Panc1 (cell line): ENCODE data around the gene FBLN7. TPM values are rescaled to one million over a fixed set of nuclear protein-coding genes. Genes with fewer than 3 reads are reported as not detected.

Experiments
- ATAC-seq: fragments of 200-7000 bp; cut with Tn5 transposase; 2 replicates; pipeline ENCODE4 v1.9.1; 2020; ENCODE audit warnings: mild to moderate bottlenecking, moderate library complexity
- BruUV-seq: library from RNA; stranded (reverse); fragments of 400-500 nt; replicated peaks from 2 replicates; lab custom pipeline; 2021; lab: Mats Ljungman, UMichigan
- CTCF ChIA-PET: fragments of 300-600 bp; sonication (Branson Sonifier 250); formaldehyde crosslinking; loops from one replicate; lab custom pipeline; 2022; ENCODE audit warnings: antibody characterized with exemption; lab: Charles Lee
- POLR2A ChIA-PET: fragments of 300-600 bp; sonication (Branson Sonifier 250); formaldehyde crosslinking; loops from one replicate; lab custom pipeline; 2022; ENCODE audit warnings: antibody characterized with exemption; lab: Charles Lee
- DNase-seq: peaks from one replicate; pipeline ENCODE4 v3.0.0-alpha.2; 2010; ENCODE audit warnings: low read depth, low spot score
- H3K27ac ChIP-seq: 2 replicates; pipeline ENCODE4 v1.5.1; 2011; ENCODE audit warnings: mild to moderate bottlenecking, low read length, inconsistent platforms
- H3K27me3 ChIP-seq: fragments of 200-500 bp; sonication (Bioruptor generic); 2 replicates; pipeline ENCODE4 v1.6.0; 2014; ENCODE audit warnings: low read length, inconsistent platforms; ENCODE audit not compliant: control insufficient read depth, insufficient read depth
- H3K36me3 ChIP-seq: fragments of 200-500 bp; sonication (Bioruptor generic); 2 replicates; pipeline ENCODE4 v1.5.1; 2014; ENCODE audit warnings: inconsistent platforms, mild to moderate bottlenecking, low read length, moderate library complexity; ENCODE audit not compliant: control insufficient read depth, insufficient read depth
- H3K4me1 ChIP-seq: 2 replicates; pipeline ENCODE4 v1.5.1; 2011; ENCODE audit warnings: inconsistent platforms, mild to moderate bottlenecking, low read length, moderate library complexity; ENCODE audit not compliant: control insufficient read depth, insufficient read depth
- H3K4me3 ChIP-seq, 2 experiments: 2 replicates each; pipeline ENCODE4 v1.5.1; 2011 to 2012; ENCODE audit warnings: low read depth in 2 of 2, low read length in 2 of 2, mild to moderate bottlenecking in 2 of 2, inconsistent platforms in 1 of 2, moderate library complexity in 1 of 2
- H3K9me3 ChIP-seq: fragments of 200-500 bp; sonication (Bioruptor generic); 2 replicates; pipeline ENCODE4 v1.5.1; 2014; ENCODE audit warnings: low read depth, mild to moderate bottlenecking, inconsistent platforms, low read length, moderate library complexity; ENCODE audit not compliant: control insufficient read depth, insufficient read depth
- CTCF ChIP-seq: fragments of 450-650 bp; IDR thresholded peaks from 2 replicates; pipeline ENCODE4 v1.5.1; 2017; ENCODE audit warnings: mild to moderate bottlenecking
- POLR2AphosphoS5 ChIP-seq: IDR thresholded peaks from 2 replicates; pipeline ENCODE4 v1.6.1; 2012; ENCODE audit warnings: mild to moderate bottlenecking, low read depth, low read length, moderate library complexity
- REST ChIP-seq, 2 experiments: IDR thresholded peaks; 2 replicates each; pipeline ENCODE4 v1.6.1; 2011 to 2012; ENCODE audit warnings: low read depth in 2 of 2, control low read depth in 1 of 2, low read length in 1 of 2, mild to moderate bottlenecking in 1 of 2, moderate library complexity in 1 of 2; ENCODE audit not compliant: insufficient read depth in 1 of 2
- SIN3A ChIP-seq: IDR thresholded peaks from 2 replicates; pipeline ENCODE4 v1.6.1; 2012; ENCODE audit warnings: low read depth, mild to moderate bottlenecking, low read length, moderate library complexity, borderline replicate concordance; ENCODE audit not compliant: insufficient read depth
- TCF7L2 ChIP-seq: IDR thresholded peaks from 2 replicates; pipeline ENCODE4 v1.6.1; 2011; ENCODE audit warnings: mild to moderate bottlenecking, low read depth, low read length, inconsistent platforms
- in situ Hi-C: cut with HindIII; loops from 2 replicates; pipeline ENCODE4 v1.10.0; 2016; ENCODE audit warnings: low sequenced_read_pairs, low pct_unique_long_range_greater_than_20kb
- intact Hi-C: fragments of 100-400 bp; cut with micrococcal nuclease; formaldehyde crosslinking; loops from one replicate; pipeline ENCODE4 v1.10.0; 2022; ENCODE audit not compliant: unreplicated experiment
- total RNA-seq: library from RNA; stranded (reverse); gene quantifications from one replicate; pipeline ENCODE4 v1.2.1, GENCODE V29; 2021; ENCODE audit not compliant: unreplicated experiment

FBLN7 gene
- total RNA-seq, 1 experiment from 2014 or later: 0.95 TPM

- intact Hi-C loops: no loop called here
- Histone ChIP-seq H3K4me3 (no peak overlapping the region), H3K9me3 (no peaks in the 10 kb centered on the region), H3K4me1 (no peaks in the 10 kb centered on the region), H3K27ac (no peak overlapping the region), H3K27me3 (no peaks in the 10 kb centered on the region), H3K36me3 (peaks cover 4% of the 10 kb centered on the region; the same call in 1 of the 2 replicates)
- in situ Hi-C loops: no loop called here
- ATAC-seq: no peak
- TF ChIP-seq POLR2AphosphoS5 (no peak), TCF7L2 (no peak), REST (IDR thresholded peaks at IDR 0.05; ENCODE audit: insufficient read depth in 1 of 2, low read depth in 2 of 2, low read length in 1 of 2) (no peak), SIN3A (no peak), CTCF (no peak)
- ChIA-PET CTCF (no interaction called here), POLR2A (no interaction called here)
- BruUV-seq: no TSS peak
- DNase-seq: no peak
Measured at GRCh38 chr2:112230371-112230770, 92.2 kb downstream of the FBLN7 start.

Other genes starting within 250 kb of the FBLN7 start
- 14.5 TPM for gene MERTK, start 239.8 kb upstream of the FBLN7 start, total RNA-seq
- gene TMEM87B, start 83.1 kb upstream of the FBLN7 start, total RNA-seq: 22.8 TPM
- gene ZC3H8, start 116.7 kb downstream of the FBLN7 start, total RNA-seq: 4.4 TPM
- gene ZC3H6, start 137.2 kb downstream of the FBLN7 start, total RNA-seq: 5.3 TPM